Lower lobe of right lung (tissue), 2 donors: ENCODE results near the gene KRTAP10-8. TPM values are rescaled to one million over a fixed set of nuclear protein-coding genes. Genes with fewer than 3 reads are reported as not detected.

Experiments used
- ATAC-seq, 2 donors: fragments of 200-7000 bp; cut with Tn5 transposase; one replicate each; pipeline ENCODE4 v1.9.1; 2020 to 2022; ENCODE audit warnings: mild to moderate bottlenecking in 2 of 2, moderate library complexity in 2 of 2
- DNase-seq: peaks from one replicate; pipeline ENCODE4 v3.0.0-alpha.2; 2020
- H3K27ac ChIP-seq: fragments of 200-600 bp; one replicate; pipeline ENCODE4 v1.8.0; 2022
- H3K27me3 ChIP-seq: fragments of 200-600 bp; one replicate; pipeline ENCODE4 v1.8.0; 2022; ENCODE audit warnings: low read depth
- H3K36me3 ChIP-seq: fragments of 200-600 bp; one replicate; pipeline ENCODE4 v1.8.0; 2022; ENCODE audit warnings: mild to moderate bottlenecking
- H3K4me1 ChIP-seq: fragments of 200-600 bp; one replicate; pipeline ENCODE4 v1.8.0; 2022
- H3K4me3 ChIP-seq: fragments of 200-600 bp; one replicate; pipeline ENCODE4 v1.8.0; 2022; ENCODE audit warnings: mild to moderate bottlenecking
- H3K9me3 ChIP-seq: fragments of 200-600 bp; one replicate; pipeline ENCODE4 v1.8.0; 2022
- CTCF ChIP-seq: fragments of 200-600 bp; IDR thresholded peaks from one replicate; pipeline ENCODE4 v1.8.0; 2022; ENCODE audit warnings: antibody characterized with exemption, mild to moderate bottlenecking
- intact Hi-C: fragments of 100-400 bp; cut with DNase I; formaldehyde crosslinking; loops from one replicate; pipeline ENCODE4 v1.11.0; 2022
- total RNA-seq: library from RNA; stranded (reverse); fragmentation: NEBNext Ultra II Directional; extraction: Animal tissue kit (Norgen Biotek cat#: 25700); gene quantifications from one replicate; pipeline ENCODE4 v1.2.1, GENCODE V29; 2021
- donor health status: DM: no; HTN: yes; CAD: no; lungs with severe emphysema.

KRTAP10-8 gene
- total RNA-seq, 1 donor from 2014 or later: not detected

- Histone ChIP-seq H3K27me3 (peaks cover 29% of the 10 kb centered on the region), H3K36me3 (no peaks in the 10 kb centered on the region), H3K9me3 (no peaks in the 10 kb centered on the region), H3K27ac (no peak overlapping the region), H3K4me1 (no peaks in the 10 kb centered on the region), H3K4me3 (no peak overlapping the region)
- intact Hi-C loops: no loop called here
- peak in 1 of 2 donors; percentile 47 for ATAC-seq
- no peak for TF ChIP-seq CTCF
- no peak for DNase-seq
These were observed 10.1 kb upstream of the KRTAP10-8 start for GRCh38 chr21:44601596-44602462.

DNA sequence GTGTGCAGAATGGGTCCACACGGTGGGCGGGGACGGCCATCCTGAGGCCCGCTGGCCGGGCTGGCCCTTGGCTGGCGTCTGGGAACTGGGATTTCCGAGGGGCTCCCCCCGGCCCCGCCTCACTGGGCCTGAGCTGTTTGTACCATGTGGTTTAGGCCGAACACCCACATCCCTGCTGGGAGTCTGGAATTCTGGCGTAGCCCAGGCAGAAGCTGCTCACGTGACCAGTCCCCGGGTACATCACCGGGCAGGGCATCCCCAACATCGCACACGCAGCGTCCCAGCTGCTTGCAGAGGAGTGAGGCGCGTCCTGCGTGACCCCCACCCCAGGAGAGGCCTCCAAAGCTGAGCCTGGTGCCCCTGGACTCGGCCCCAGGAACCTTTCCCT lies 9.4 kb upstream of the KRTAP10-8 start:
- no peak for DNase-seq
- Histone ChIP-seq H3K4me3 (no peak overlapping the region), H3K36me3 (no peaks in the 10 kb centered on the region), H3K27ac (no peak overlapping the region), H3K9me3 (no peaks in the 10 kb centered on the region), H3K4me1 (no peaks in the 10 kb centered on the region), H3K27me3 (peaks cover 29% of the 10 kb centered on the region)
- no peak for ATAC-seq
- intact Hi-C loops: no loop called here
- no peak for TF ChIP-seq CTCF

DNA sequence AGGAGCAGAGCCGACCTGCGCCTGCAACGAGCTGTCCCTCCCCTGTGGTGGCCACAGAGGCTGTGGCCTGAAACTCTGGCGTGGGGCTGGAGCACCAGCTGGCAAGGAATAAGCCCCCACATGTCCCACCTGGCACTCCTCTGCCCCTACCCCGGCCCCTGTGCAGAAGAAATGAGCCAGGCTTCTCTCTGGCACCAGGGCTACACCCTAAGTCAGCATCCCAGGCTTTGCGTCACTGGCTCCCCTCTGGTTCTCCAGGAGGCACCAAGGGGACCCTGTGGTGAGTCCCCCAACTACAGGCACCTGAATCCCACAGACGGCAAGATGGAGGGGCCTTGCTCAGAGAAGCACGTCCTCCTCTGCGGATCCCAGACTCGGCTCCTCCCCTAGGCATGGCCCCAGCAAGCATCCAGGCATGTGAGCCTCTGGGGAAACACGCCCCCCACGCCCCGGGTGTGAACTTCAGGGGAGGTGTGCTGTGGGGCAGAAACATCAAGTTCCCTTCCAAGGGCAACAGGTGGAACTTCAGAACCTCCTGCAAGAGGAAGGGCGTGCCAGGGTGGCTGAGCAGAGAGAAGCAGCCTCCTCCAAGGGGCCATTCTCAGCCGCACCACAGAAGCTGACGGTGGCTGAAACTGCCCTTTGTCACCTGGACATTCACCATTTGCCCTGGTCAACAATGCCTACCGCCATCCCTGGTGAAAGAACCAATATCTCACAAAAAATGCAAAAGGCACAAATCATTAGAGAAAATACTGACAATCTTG lies 8.6 kb upstream of the KRTAP10-8 start:
- ATAC-seq (peak in 1 of 2 donors; percentile 9), DNase-seq (no peak)
- H3K4me1 ChIP-seq: no peaks in the 10 kb centered on the region
- no peak for TF ChIP-seq CTCF
- peaks cover 28% of the 10 kb centered on the region for H3K27me3 ChIP-seq
- H3K27ac ChIP-seq: no peak overlapping the region
- H3K4me3 ChIP-seq: no peak overlapping the region
- no peaks in the 10 kb centered on the region for H3K36me3 ChIP-seq
- intact Hi-C loops: no loop called here
- no peaks in the 10 kb centered on the region for H3K9me3 ChIP-seq

- no peak overlapping the region for H3K27ac ChIP-seq
- no peaks in the 10 kb centered on the region for H3K36me3 ChIP-seq
- DNase-seq: no peak
- H3K27me3 ChIP-seq: peaks cover 26% of the 10 kb centered on the region
- no peak for ATAC-seq
- no peaks in the 10 kb centered on the region for H3K9me3 ChIP-seq
- intact Hi-C loops: no loop called here
- TF ChIP-seq CTCF: no peak
- H3K4me3 ChIP-seq: no peak overlapping the region
- H3K4me1 ChIP-seq: no peaks in the 10 kb centered on the region
These were observed 8.0 kb upstream of the KRTAP10-8 start for GRCh38 chr21:44603911-44604310.

DNA sequence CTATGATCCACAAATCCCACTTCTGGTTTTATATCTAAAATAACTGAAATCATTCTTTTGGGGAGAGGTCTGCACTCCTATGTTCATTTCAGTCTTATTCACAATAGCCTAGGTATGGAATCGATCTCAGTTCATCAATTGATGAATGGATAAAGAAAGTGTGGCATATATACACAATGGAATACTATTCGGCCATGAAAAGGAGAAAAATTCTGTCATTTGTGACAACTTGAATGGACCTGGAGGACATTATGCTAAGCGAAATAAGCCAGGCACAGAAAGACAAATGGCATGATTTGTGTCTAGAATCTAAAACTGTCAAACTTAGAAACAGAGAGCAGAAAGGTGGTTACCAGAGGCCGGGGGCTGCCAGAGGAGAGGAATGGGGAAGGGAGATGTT lies 5.4 kb upstream of the KRTAP10-8 start:
- intact Hi-C loops: no loop called here
- Histone ChIP-seq H3K4me3 (no peak overlapping the region), H3K27me3 (peaks cover 20% of the 10 kb centered on the region), H3K27ac (no peak overlapping the region), H3K9me3 (peaks cover 9% of the 10 kb centered on the region), H3K4me1 (no peaks in the 10 kb centered on the region), H3K36me3 (no peaks in the 10 kb centered on the region)
- DNase-seq: no peak
- no peak for ATAC-seq
- TF ChIP-seq CTCF: no peak
